Fibroblast of skin of right biceps (primary cell): ENCODE data around the gene MAN1B1.

Source experiments
- DNase-seq: peaks from one replicate; pipeline ENCODE4 v3.0.0-alpha.2; 2013

Gene MAN1B1

GRCh38 chr9:137086531-137087408 lies at the start of gene MAN1B1:
Gene MAN1B1 (plus strand): TSS chr9:137086985. CDS start chr9:137087000, 15 bp downstream.
- peak; percentile 98 for DNase-seq

- no peak for DNase-seq
Measured at GRCh38 chr9:137037035-137037434, 49.8 kb upstream of the MAN1B1 start.

GRCh38 chr9:137037483-137037882 lies 49.3 kb upstream of the MAN1B1 start:
- DNase-seq: no peak

- no peak for DNase-seq
Measured at GRCh38 chr9:137038916-137039315, 47.9 kb upstream of the MAN1B1 start.

- no peak for DNase-seq
Measured at GRCh38 chr9:137039611-137040366, 47.0 kb upstream of the MAN1B1 start.

- DNase-seq: no peak
Measured at GRCh38 chr9:137040568-137040967, 46.2 kb upstream of the MAN1B1 start.

GRCh38 chr9:137041124-137041523 lies 45.7 kb upstream of the MAN1B1 start:
- no peak for DNase-seq

GRCh38 chr9:137042751-137043727 lies 43.7 kb upstream of the MAN1B1 start:
- DNase-seq: no peak

- no peak for DNase-seq
Measured at GRCh38 chr9:137044037-137044436, 42.7 kb upstream of the MAN1B1 start.

GRCh38 chr9:137044502-137045177 lies 42.1 kb upstream of the MAN1B1 start:
- no peak for DNase-seq

GRCh38 chr9:137045294-137046087 lies 41.3 kb upstream of the MAN1B1 start:
- peak; percentile 35 for DNase-seq

GRCh38 chr9:137046088-137046787 lies 40.5 kb upstream of the MAN1B1 start, which contains the start of gene NPDC1:
Gene NPDC1 (minus strand): TSS chr9:137046177. CDS start chr9:137045989, 188 bp downstream.
- peak; percentile 62 for DNase-seq

GRCh38 chr9:137048655-137049543 lies 37.9 kb upstream of the MAN1B1 start:
- DNase-seq: no peak

GRCh38 chr9:137049544-137050449 lies 37.0 kb upstream of the MAN1B1 start:
- DNase-seq: peak; percentile 19

- DNase-seq: no peak
Measured at GRCh38 chr9:137050570-137050969, 36.2 kb upstream of the MAN1B1 start.

- DNase-seq: no peak
Measured at GRCh38 chr9:137051145-137051724, 35.5 kb upstream of the MAN1B1 start.

- no peak for DNase-seq
Measured at GRCh38 chr9:137052293-137052692, 34.5 kb upstream of the MAN1B1 start.
